ENCODE results near the gene LRRN4CL.
"Not testable (repeated sequence)": the region's sequence is repeated elsewhere in the genome, so short reads cannot be mapped to it uniquely, and the experiment has no call there.

Gene LRRN4CL

GRCh38 chr11:62675415-62675814, 13.9 kb downstream of the LRRN4CL start:
- DNase-seq (ENCODE audit: low spot score), result not testable (repeated sequence)

- DNase-seq (ENCODE audit: low spot score), result no peak
These were observed 16.2 kb downstream of the LRRN4CL start for GRCh38 chr11:62673196-62673525.

GRCh38 chr11:62671608-62672389, 17.5 kb downstream of the LRRN4CL start, which contains the start of the genes LBHD1 and UQCC3:
TSS of gene LBHD1 (minus strand) at chr11:62672267. CDS start at chr11:62670031, 2,236 bp downstream.
TSS of gene UQCC3 (plus strand) at chr11:62671673. CDS start at chr11:62671746, 73 bp downstream.
- DNase-seq (ENCODE audit: low spot score), result peak; percentile 94

- DNase-seq (ENCODE audit: low spot score), result peak; percentile 74
These were observed 18.1 kb downstream of the LRRN4CL start for GRCh38 chr11:62671236-62671607.

- no peak for DNase-seq (ENCODE audit: low spot score)
These were observed 19.7 kb downstream of the LRRN4CL start for GRCh38 chr11:62669420-62670161.

GRCh38 chr11:62667460-62667859, 21.9 kb downstream of the LRRN4CL start:
- DNase-seq (ENCODE audit: low spot score), result no peak

GRCh38 chr11:62666259-62666926, 22.9 kb downstream of the LRRN4CL start:
- no peak for DNase-seq (ENCODE audit: low spot score)

- DNase-seq (ENCODE audit: low spot score), result peak; percentile 53
These were observed 23.6 kb downstream of the LRRN4CL start for GRCh38 chr11:62665599-62666258.

- peak; percentile 92 for DNase-seq (ENCODE audit: low spot score)
These were observed 24.2 kb downstream of the LRRN4CL start, which contains the start of the genes C11orf98 and CSKMT for GRCh38 chr11:62665075-62665598. TSS of gene C11orf98 (minus strand) at chr11:62665210. CDS start at chr11:62665169, 41 bp downstream. TSS of gene CSKMT (plus strand) at chr11:62665312. CDS start at chr11:62665880, 568 bp downstream.

- peak; percentile 78 for DNase-seq (ENCODE audit: low spot score)
These were observed 24.8 kb downstream of the LRRN4CL start for GRCh38 chr11:62664405-62665074.

- no peak for DNase-seq (ENCODE audit: low spot score)
These were observed 32.4 kb downstream of the LRRN4CL start for GRCh38 chr11:62656796-62657429.

GRCh38 chr11:62654297-62654696, 35.0 kb downstream of the LRRN4CL start:
- no peak for DNase-seq (ENCODE audit: low spot score)

GRCh38 chr11:62652161-62653006, 36.9 kb downstream of the LRRN4CL start:
- no peak for DNase-seq (ENCODE audit: low spot score)

- not testable (repeated sequence) for DNase-seq (ENCODE audit: low spot score)
These were observed 39.0 kb downstream of the LRRN4CL start for GRCh38 chr11:62650283-62650682.

- no peak for DNase-seq (ENCODE audit: low spot score)
These were observed 39.8 kb downstream of the LRRN4CL start for GRCh38 chr11:62649486-62649885.

- DNase-seq (ENCODE audit: low spot score), result no peak
These were observed 40.4 kb downstream of the LRRN4CL start for GRCh38 chr11:62648967-62649364.

GRCh38 chr11:62648185-62648966, 41.0 kb downstream of the LRRN4CL start:
- DNase-seq (ENCODE audit: low spot score), result no peak

- DNase-seq (ENCODE audit: low spot score), result no peak
These were observed 41.7 kb downstream of the LRRN4CL start for GRCh38 chr11:62647609-62648005.
